Neural cell (in vitro differentiated cells): ENCODE measurements around the gene TUBA4B.

Experiments used
- CTCF ChIP-seq: fragments of 450-650 bp; IDR thresholded peaks from 2 replicates; pipeline ENCODE4 v1.5.1; 2014; ENCODE audit warnings: antibody characterized with exemption, mild to moderate bottlenecking, moderate library complexity; ENCODE audit not compliant: poor library complexity, severe bottlenecking
- EP300 ChIP-seq: fragments of 450-650 bp; conservative IDR thresholded peaks from 2 replicates; pipeline ENCODE4 v1.6.1; 2014; ENCODE audit warnings: antibody characterized with exemption, mild to moderate bottlenecking, moderate library complexity; ENCODE audit not compliant: poor library complexity, severe bottlenecking
- EZH2 ChIP-seq: fragments of 200-600, 300-800 bp; shearing (Covaris generic), sonication (generic); IDR thresholded peaks from 2 replicates; pipeline ENCODE4 v1.6.1; 2014; ENCODE audit warnings: antibody characterized with exemption, low read length, borderline replicate concordance, mild to moderate bottlenecking; ENCODE audit not compliant: insufficient read depth, poor library complexity, severe bottlenecking
- POLR2AphosphoS5 ChIP-seq: IDR thresholded peaks from 2 replicates; pipeline ENCODE4 v1.6.1; 2012
- RAD21 ChIP-seq: fragments of 450-650 bp; conservative IDR thresholded peaks from 2 replicates; pipeline ENCODE4 v1.6.1; 2014; ENCODE audit warnings: antibody characterized with exemption, mild to moderate bottlenecking, moderate library complexity
- SMC3 ChIP-seq: fragments of 450-650 bp; conservative IDR thresholded peaks from 2 replicates; pipeline ENCODE4 v1.6.1; 2014; ENCODE audit warnings: antibody characterized with exemption, mild to moderate bottlenecking, moderate library complexity; ENCODE audit not compliant: poor library complexity
- TAF1 ChIP-seq: IDR thresholded peaks from 2 replicates; pipeline ENCODE4 v1.6.1; 2012; ENCODE audit warnings: low read depth

GRCh38 chr2:219297766-219298456 lies 44.9 kb downstream of the TUBA4B start:
- TF ChIP-seq CTCF = no peak
- TF ChIP-seq TAF1 = no peak
- TF ChIP-seq RAD21 = no peak
- no peak for TF ChIP-seq EZH2
- TF ChIP-seq SMC3 = no peak
- TF ChIP-seq EP300 = no peak
- TF ChIP-seq POLR2AphosphoS5 = no peak
